Measurements from ENCODE around the gene OGT.

- TF ChIP-seq POLR2AphosphoS5 (IDR thresholded peaks at IDR 0.05; ENCODE audit: borderline replicate concordance, low read depth, low read length) (no peak), EZH2 (IDR thresholded peaks at IDR 0.05) (no peak)
Measured at GRCh38 chrX:71514367-71515037, 18.4 kb upstream of the OGT start.

Measured in SK-N-MC (cell line).